Lower lobe of right lung (tissue), 2 donors: ENCODE measurements around the gene TSPEAR. TPM values are rescaled to one million over a fixed set of nuclear protein-coding genes. Genes with fewer than 3 reads are reported as not detected.

Experiments
- ATAC-seq, 2 donors: fragments of 200-7000 bp; cut with Tn5 transposase; one replicate each; pipeline ENCODE4 v1.9.1; 2020 to 2022; ENCODE audit warnings: mild to moderate bottlenecking in 2 of 2, moderate library complexity in 2 of 2
- DNase-seq: peaks from one replicate; pipeline ENCODE4 v3.0.0-alpha.2; 2020
- H3K27ac ChIP-seq: fragments of 200-600 bp; one replicate; pipeline ENCODE4 v1.8.0; 2022
- H3K27me3 ChIP-seq: fragments of 200-600 bp; one replicate; pipeline ENCODE4 v1.8.0; 2022; ENCODE audit warnings: low read depth
- H3K36me3 ChIP-seq: fragments of 200-600 bp; one replicate; pipeline ENCODE4 v1.8.0; 2022; ENCODE audit warnings: mild to moderate bottlenecking
- H3K4me1 ChIP-seq: fragments of 200-600 bp; one replicate; pipeline ENCODE4 v1.8.0; 2022
- H3K4me3 ChIP-seq: fragments of 200-600 bp; one replicate; pipeline ENCODE4 v1.8.0; 2022; ENCODE audit warnings: mild to moderate bottlenecking
- H3K9me3 ChIP-seq: fragments of 200-600 bp; one replicate; pipeline ENCODE4 v1.8.0; 2022
- intact Hi-C: fragments of 100-400 bp; cut with DNase I; formaldehyde crosslinking; loops from one replicate; pipeline ENCODE4 v1.11.0; 2022
- total RNA-seq: library from RNA; stranded (reverse); fragmentation: NEBNext Ultra II Directional; extraction: Animal tissue kit (Norgen Biotek cat#: 25700); gene quantifications from one replicate; pipeline ENCODE4 v1.2.1, GENCODE V29; 2021
- TF ChIP-seq, protein P1 (sequence below): fragments of 200-600 bp; IDR thresholded peaks from one replicate; pipeline ENCODE4 v1.8.0; 2022; ENCODE audit warnings: antibody characterized with exemption, mild to moderate bottlenecking
- donor health status: DM: no; HTN: yes; CAD: no; lungs with severe emphysema.

Gene TSPEAR
- total RNA-seq, 1 donor from 2014 or later, result 0.27 TPM

DNA sequence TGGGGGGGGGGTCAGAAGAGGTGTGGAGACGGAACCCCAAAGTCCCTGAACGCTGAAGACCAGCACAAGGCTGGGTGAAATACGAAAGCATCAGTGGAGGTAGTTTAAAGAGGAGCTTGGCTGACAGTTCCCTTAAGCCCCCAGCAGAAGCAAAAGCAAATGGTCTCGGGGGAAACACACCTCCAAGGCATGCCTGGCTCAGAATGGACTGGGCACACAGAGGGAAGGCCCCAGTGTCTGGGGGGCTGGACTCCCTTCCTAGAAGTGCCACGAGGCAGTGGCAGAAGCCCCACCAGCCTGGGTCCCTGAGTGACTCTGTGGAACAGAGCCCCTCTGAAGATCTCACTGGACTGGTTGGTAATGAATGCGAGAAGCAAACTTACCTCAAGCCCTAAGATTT is 46.4 kb upstream of the TSPEAR start:
- no peaks in the 10 kb centered on the region for H3K36me3 ChIP-seq
- TF ChIP-seq, protein P1, sequence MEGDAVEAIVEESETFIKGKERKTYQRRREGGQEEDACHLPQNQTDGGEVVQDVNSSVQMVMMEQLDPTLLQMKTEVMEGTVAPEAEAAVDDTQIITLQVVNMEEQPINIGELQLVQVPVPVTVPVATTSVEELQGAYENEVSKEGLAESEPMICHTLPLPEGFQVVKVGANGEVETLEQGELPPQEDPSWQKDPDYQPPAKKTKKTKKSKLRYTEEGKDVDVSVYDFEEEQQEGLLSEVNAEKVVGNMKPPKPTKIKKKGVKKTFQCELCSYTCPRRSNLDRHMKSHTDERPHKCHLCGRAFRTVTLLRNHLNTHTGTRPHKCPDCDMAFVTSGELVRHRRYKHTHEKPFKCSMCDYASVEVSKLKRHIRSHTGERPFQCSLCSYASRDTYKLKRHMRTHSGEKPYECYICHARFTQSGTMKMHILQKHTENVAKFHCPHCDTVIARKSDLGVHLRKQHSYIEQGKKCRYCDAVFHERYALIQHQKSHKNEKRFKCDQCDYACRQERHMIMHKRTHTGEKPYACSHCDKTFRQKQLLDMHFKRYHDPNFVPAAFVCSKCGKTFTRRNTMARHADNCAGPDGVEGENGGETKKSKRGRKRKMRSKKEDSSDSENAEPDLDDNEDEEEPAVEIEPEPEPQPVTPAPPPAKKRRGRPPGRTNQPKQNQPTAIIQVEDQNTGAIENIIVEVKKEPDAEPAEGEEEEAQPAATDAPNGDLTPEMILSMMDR, result no peak
- H3K27ac ChIP-seq, result no peak overlapping the region
- no peak for DNase-seq
- intact Hi-C loops, result no loop called here
- no peak overlapping the region for H3K4me3 ChIP-seq
- peaks cover 3% of the 10 kb centered on the region for H3K9me3 ChIP-seq
- ATAC-seq, result no peak
- no peaks in the 10 kb centered on the region for H3K4me1 ChIP-seq
- no peaks in the 10 kb centered on the region for H3K27me3 ChIP-seq

DNA sequence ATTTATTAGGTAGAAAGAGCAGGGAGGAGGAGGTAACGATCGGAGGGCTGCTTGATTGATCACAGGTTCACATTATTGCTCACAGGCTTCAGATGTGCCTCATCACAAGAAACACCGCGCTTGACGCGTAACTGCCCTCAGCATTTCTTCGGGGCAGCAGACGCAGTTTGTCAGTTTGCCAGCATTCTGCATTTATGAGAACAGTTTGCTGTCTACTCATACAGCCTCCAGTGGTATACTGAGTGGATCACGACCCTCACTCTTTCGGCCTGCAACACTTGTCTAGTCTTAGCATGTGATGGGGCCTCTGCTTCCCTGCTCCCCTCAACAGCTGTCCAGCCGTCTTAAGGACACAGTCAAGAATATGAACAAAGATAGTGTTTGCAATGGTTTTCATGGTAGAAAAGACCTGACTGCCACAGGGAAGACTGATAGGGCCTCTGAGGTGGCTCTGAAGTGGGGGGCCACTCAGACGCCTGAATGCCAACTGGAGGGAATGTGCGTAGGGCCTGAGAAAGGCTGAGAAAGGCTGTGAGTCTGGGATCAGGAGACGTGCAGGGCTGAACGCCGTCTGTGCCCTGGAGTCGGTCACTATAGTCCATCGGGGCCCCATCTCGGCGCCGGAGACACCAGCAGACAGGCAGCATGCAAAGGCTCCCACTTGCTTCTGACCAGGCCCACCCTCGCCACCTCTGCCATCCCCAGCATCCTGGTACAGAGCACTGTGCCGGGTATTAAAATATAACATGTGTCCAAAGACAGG is 45.2 kb upstream of the TSPEAR start:
- ATAC-seq (no peak), DNase-seq (no peak)
- Histone ChIP-seq H3K27me3 (no peaks in the 10 kb centered on the region), H3K9me3 (peaks cover 3% of the 10 kb centered on the region), H3K4me1 (no peaks in the 10 kb centered on the region), H3K27ac (no peak overlapping the region), H3K36me3 (no peaks in the 10 kb centered on the region), H3K4me3 (no peak overlapping the region)
- intact Hi-C loops, result no loop called here
- TF ChIP-seq, protein P1, result no peak

DNA sequence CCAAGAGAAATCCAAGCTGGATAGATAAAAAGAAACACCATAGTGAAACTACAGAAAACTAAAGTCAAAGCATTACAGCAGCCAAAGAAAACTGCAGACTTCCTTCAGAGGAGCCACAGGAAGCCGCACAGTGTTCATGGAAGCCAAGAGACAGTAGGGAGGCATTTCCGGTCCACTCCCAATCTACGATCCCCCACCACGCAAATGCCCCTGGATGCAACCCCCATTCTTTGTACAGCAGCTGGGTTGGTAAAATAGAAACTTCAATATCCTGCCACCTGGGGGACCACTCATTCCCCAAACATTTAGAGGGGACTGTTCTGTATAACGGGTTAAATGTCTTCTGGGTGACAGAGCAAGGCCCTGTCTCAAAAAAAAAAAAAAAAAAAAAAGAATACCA is 43.9 kb upstream of the TSPEAR start:
- TF ChIP-seq, protein P1, result no peak
- intact Hi-C loops, result no loop called here
- Histone ChIP-seq H3K36me3 (no peaks in the 10 kb centered on the region), H3K4me3 (no peak overlapping the region), H3K9me3 (peaks cover 3% of the 10 kb centered on the region), H3K27me3 (peaks cover under 1% of the 10 kb centered on the region), H3K27ac (no peak overlapping the region), H3K4me1 (no peaks in the 10 kb centered on the region)
- no peak for DNase-seq
- ATAC-seq, result no peak

DNA sequence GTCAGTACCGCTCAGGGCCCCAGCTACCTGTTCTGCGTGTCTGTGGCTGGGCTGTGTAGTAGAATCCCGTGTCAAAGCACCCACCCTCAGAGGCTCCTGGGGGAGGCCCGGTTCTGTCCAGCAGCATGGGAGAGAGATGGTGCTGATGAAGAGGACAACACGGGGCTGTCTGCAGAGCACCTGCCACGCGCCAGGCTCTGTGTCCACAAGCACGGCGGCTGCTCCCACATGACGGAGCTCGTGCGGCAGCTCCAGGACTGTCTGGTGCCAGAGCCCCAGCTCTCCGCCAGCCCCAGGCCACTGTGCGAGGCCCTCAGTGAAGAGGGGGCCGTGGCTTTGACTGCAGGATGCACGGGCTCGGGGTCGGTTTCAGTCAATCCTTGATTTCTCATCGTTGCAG is 42.0 kb upstream of the TSPEAR start:
- no peak for ATAC-seq
- H3K36me3 ChIP-seq, result no peaks in the 10 kb centered on the region
- intact Hi-C loops, result no loop called here
- no peaks in the 10 kb centered on the region for H3K4me1 ChIP-seq
- H3K9me3 ChIP-seq, result peaks cover 3% of the 10 kb centered on the region
- no peak overlapping the region for H3K27ac ChIP-seq
- TF ChIP-seq, protein P1, result no peak
- no peak for DNase-seq
- peaks cover 13% of the 10 kb centered on the region for H3K27me3 ChIP-seq
- no peak overlapping the region for H3K4me3 ChIP-seq

DNA sequence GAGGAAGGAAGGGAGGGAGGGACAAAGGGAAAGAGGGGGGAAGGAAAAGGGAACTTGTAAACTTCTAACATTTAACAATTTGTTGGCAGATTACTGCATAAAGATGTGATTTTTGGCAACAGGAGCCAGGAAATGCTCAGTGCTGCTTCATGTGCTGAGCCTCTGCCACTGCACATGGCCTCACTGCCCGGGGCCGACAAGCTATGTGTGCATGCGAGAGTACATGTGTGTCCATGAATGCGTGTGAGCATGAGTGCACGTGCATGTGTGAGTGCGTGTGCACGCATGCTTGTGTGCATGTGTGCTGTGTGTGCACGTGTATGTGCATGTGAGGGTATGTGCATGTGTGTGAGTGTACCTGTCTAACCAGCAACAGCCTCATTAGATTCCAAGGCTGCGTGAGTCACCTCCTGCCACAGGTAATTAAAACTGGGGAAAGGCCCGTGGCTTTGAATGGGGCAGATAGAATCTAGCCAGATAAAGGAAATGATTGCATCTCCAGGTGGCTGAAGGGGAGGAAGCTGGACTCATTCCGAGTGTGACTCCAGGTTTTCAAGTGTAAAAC is 41.4 kb upstream of the TSPEAR start:
- ATAC-seq (no peak), DNase-seq (no peak)
- Histone ChIP-seq H3K9me3 (peaks cover 3% of the 10 kb centered on the region), H3K27ac (no peak overlapping the region), H3K36me3 (no peaks in the 10 kb centered on the region), H3K4me1 (no peaks in the 10 kb centered on the region), H3K4me3 (no peak overlapping the region), H3K27me3 (peaks cover 13% of the 10 kb centered on the region)
- intact Hi-C loops, result no loop called here
- TF ChIP-seq, protein P1, result no peak
